Islet precursor cell (in vitro differentiated cells): ENCODE results near the gene GNAL.

ENCODE experiments used
- DNase-seq: peaks from one replicate; pipeline ENCODE4 v3.0.0-alpha.2; 2018

GNAL gene

GRCh38 chr18:11923450-11923849 lies 234.4 kb downstream of the GNAL start:
- no peak for DNase-seq

GRCh38 chr18:11925800-11926481 lies 236.9 kb downstream of the GNAL start:
- DNase-seq, result peak; percentile 84

- DNase-seq, result peak; percentile 76
Measured at GRCh38 chr18:11927497-11927896, 238.4 kb downstream of the GNAL start.

GRCh38 chr18:11932393-11932792 lies 243.3 kb downstream of the GNAL start:
- no peak for DNase-seq
